GM12874 (cell line): ENCODE data around the gene FRMPD2.

ENCODE experiments used
- TF ChIP-seq, protein P1 (sequence below): IDR thresholded peaks from 2 replicates; pipeline ENCODE4 v1.5.1; 2011; ENCODE audit warnings: low read depth, mild to moderate bottlenecking, control low read depth, low read length, moderate library complexity; ENCODE audit not compliant: insufficient read depth

FRMPD2 gene

DNA sequence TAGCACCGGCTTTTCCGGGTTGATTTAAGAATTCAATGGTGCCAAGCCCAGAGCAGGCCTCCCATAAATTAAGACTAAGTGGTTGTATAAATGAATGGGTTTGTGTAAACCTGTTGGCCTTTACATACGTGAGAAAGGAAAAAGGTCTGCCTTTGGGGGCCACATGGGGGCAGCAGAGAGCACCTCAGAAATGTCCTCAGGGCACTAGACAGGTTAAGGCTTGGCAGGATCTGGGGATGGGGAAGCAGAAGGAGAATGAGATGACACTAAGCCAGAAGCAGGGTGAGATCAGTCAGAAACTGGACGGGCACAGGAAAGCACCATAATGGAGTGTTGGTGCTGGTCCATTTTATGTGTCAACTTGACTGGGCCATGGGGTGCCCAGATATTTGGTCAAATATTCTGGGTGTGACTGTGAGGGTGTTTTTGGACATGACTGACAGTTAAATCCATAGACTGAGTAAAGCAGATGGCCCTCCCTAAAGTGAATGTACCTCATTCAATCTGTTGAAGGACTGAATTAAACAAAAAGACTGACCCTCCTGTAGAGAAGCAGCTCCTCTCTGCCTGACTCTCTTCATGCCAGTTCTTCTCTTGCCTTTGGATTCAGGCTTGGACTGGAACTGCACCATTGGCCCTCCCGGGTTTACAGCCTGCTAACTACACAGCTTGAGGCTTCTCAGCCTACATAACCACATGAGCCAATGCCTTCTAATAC, 58.9 kb downstream of the FRMPD2 start:
- TF ChIP-seq, protein P1, sequence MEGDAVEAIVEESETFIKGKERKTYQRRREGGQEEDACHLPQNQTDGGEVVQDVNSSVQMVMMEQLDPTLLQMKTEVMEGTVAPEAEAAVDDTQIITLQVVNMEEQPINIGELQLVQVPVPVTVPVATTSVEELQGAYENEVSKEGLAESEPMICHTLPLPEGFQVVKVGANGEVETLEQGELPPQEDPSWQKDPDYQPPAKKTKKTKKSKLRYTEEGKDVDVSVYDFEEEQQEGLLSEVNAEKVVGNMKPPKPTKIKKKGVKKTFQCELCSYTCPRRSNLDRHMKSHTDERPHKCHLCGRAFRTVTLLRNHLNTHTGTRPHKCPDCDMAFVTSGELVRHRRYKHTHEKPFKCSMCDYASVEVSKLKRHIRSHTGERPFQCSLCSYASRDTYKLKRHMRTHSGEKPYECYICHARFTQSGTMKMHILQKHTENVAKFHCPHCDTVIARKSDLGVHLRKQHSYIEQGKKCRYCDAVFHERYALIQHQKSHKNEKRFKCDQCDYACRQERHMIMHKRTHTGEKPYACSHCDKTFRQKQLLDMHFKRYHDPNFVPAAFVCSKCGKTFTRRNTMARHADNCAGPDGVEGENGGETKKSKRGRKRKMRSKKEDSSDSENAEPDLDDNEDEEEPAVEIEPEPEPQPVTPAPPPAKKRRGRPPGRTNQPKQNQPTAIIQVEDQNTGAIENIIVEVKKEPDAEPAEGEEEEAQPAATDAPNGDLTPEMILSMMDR = peak; percentile 79

GRCh38 chr10:48214716-48215485, 59.6 kb downstream of the FRMPD2 start:
- TF ChIP-seq, protein P1 = no peak

- TF ChIP-seq, protein P1 = no peak
Measured at GRCh38 chr10:48213047-48213446, 61.4 kb downstream of the FRMPD2 start.

DNA sequence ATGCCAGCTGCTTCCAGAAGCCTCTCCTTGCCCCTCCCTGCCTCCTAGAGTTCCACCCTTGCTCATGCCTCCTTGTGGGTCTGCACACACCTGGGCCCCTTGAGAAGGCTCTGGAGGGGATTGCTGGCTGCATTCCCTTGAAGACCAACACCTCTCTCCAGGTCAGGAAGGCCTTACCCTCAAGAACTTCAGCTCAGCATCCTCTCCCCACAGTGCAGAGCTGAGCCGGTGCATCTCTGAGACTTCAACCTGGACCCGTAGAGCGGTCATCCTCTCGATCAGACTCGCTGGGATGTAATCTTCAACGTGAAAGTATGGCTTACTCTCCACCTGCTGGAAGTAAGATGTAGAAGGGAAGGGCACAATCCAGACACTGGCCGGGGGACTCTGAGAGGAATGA, 62.7 kb downstream of the FRMPD2 start:
- TF ChIP-seq, protein P1 = no peak

- TF ChIP-seq, protein P1 = no peak
Measured at GRCh38 chr10:48210966-48211365, 63.5 kb downstream of the FRMPD2 start.

DNA sequence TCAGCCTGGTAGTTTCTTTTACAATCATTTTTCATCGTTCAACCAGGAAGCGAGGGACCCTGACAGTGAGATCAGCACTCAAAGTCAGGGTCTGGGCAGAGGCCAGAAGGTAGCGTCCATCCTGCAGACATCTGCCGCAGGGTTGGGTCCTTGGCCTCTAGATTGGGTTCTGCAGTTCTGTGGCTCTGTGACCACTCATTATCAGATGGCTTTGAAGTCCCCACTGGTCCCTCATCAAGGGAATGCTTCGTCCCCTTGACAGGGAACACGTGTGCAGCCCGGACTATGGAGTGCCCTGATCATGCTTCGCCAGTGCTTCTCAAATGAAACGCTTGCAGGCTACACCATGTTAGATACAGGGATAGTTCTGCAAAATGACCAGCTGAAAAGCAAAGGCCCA, 64.1 kb downstream of the FRMPD2 start:
- TF ChIP-seq, protein P1 = no peak

DNA sequence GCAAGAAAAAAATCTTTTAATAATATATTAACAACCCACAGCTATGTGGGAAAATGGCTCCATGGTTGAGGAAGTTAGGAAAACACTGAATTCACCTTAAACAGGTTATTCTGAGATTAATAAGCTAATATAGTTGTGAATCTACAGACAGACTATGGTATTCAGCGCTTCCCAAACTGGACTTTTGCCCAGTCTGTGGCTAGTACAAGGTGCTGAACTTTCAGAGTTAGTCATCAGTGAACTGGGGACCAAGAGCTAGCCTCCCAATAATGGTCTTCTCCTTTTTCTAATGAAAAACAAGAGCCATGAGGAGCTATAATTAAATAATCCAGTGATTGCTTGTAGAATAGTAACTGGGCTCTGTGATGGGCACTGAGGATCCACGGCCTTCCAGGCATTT, 65.3 kb downstream of the FRMPD2 start:
- TF ChIP-seq, protein P1 = no peak
